Regular cardiac myocyte (primary cell): Measurements from ENCODE around the gene VSNL1. TPM values are rescaled to one million over a fixed set of nuclear protein-coding genes. Genes with fewer than 3 reads are reported as not detected.

Experiments
- total RNA-seq: library from RNA; depleted of rRNA; stranded (reverse); fragments of >200 nt; gene quantifications from 2 replicates; pipeline ENCODE4 v1.2.3, GENCODE V29; 2014

Gene VSNL1
- total RNA-seq: 0.38 and 0.85 TPM in 2 replicates

GRCh38 chr2:17540093-17540812 is at the start of gene VSNL1:
Gene VSNL1, plus strand, starts transcription at chr2:17540696. Its CDS starts 51,379 bp downstream, at chr2:17592075.

GRCh38 chr2:17518212-17519154 is 22.0 kb upstream of the VSNL1 start, which contains the start of gene RAD51AP2:
Gene RAD51AP2, minus strand, starts transcription at chr2:17518440. Its CDS starts 25 bp downstream, at chr2:17518415.

Other genes with a start within 250 kb of the VSNL1 start
- gene RAD51AP2, start 22.3 kb upstream of the VSNL1 start, total RNA-seq: under 0.01 TPM in 2 replicates
- gene SMC6, start 213.1 kb downstream of the VSNL1 start, total RNA-seq: 21.4 and 30.1 TPM in 2 replicates
- gene GEN1, start 213.4 kb downstream of the VSNL1 start, total RNA-seq: 8.5 and 17.8 TPM in 2 replicates